Measurements from ENCODE around the gene ABCB8. TPM values are rescaled to one million over a fixed set of nuclear protein-coding genes. Genes with fewer than 3 reads are reported as not detected.

The ABCB8 gene
- total and polyA plus RNA-seq, 2 of the 4 experiments (the other 2 are of a cell fraction): 16.3 to 26.8 TPM

DNA sequence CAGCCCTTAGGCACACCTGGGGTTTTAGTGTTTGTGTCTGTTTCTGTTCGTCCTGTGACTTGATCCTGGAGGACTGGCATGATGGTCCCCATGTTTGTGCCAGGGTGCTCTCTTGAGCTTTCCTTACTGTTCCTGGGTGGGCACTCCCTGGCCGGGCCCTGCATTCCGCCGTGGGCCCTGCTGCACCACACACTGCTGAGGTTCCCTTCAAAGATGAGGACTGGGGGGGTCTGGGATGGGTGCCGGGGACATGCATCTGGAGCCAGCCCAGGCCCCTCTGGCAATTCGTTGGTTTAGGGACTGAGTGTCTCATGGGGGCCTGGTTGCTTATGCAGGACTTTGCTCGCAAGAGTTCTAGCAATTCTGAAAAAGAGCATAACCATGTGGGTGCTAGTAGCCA is 62.8 kb downstream of the ABCB8 start:
- Histone ChIP-seq H4K20me1 (ENCODE audit: insufficient read depth, low read length) (peaks cover 85% of the 10 kb centered on the region), H4K5ac (ENCODE audit: low read depth, low read length) (no peak overlapping the region), H3K27me3 (ENCODE audit: control insufficient read depth, insufficient read depth, low read length) (no peaks in the 10 kb centered on the region), H3K14ac (replicated peaks; ENCODE audit: low read depth, low read length) (no peak overlapping the region), H2BK15ac (ENCODE audit: low read depth, low read length) (no peak overlapping the region), H3K4me3 (ENCODE audit: insufficient read depth, low read depth, low read length) (no peak overlapping the region), H2AK5ac (ENCODE audit: low read depth, low read length) (no peak overlapping the region), H2BK20ac (ENCODE audit: low read depth, low read length) (no peak overlapping the region), H2AFZ (replicated peaks; ENCODE audit: low read length, poor library complexity) (no peak overlapping the region), H3K9me3 (ENCODE audit: control insufficient read depth, insufficient read depth, low read length) (no peaks in the 10 kb centered on the region), H3K4ac (ENCODE audit: low read depth, low read length) (no peak overlapping the region), H2BK5ac (ENCODE audit: low read depth, low read length, poor library complexity, severe bottlenecking) (no peak overlapping the region), H4K8ac (ENCODE audit: low read depth in 2 of 2, low read length in 2 of 2) (no peak overlapping the region), H3K27ac (ENCODE audit: insufficient read depth, low read length) (no peak overlapping the region), H3K9me1 (ENCODE audit: insufficient read depth, low read length) (peaks cover 13% of the 10 kb centered on the region), H3K9ac (ENCODE audit: low read depth, low read length) (no peak overlapping the region), H3K4me1 (ENCODE audit: control insufficient read depth, insufficient read depth, low read length) (peaks cover 22% of the 10 kb centered on the region), H3K4me2 (ENCODE audit: low read depth, low read length) (no peak overlapping the region), H2BK120ac (ENCODE audit: low read depth, low read length) (no peak overlapping the region), H3K23ac (ENCODE audit: low read depth, low read length) (no peak overlapping the region), H3K18ac (ENCODE audit: low read depth, low read length) (no peak overlapping the region), H3K79me1 (ENCODE audit: low read depth in 1 of 2, low read length in 2 of 2) (peaks cover 4 to 77% of the 10 kb centered on the region in 2 experiments; a peak in 2 of 4 replicates), H3K56ac (ENCODE audit: extremely low read depth, insufficient read depth, low read length) (no peak overlapping the region), H2AK9ac (replicated peaks; ENCODE audit: low read depth, low read length, poor library complexity) (no peak overlapping the region), H4K91ac (ENCODE audit: insufficient read depth, low read depth, low read length) (no peak overlapping the region), H3K36me3 (ENCODE audit: control insufficient read depth, insufficient read depth, low read length) (peaks cover 11% of the 10 kb centered on the region; the same call in 1 of the 2 replicates)
- ChIA-PET POLR2A (ENCODE audit: unreplicated experiment) (no interaction called here), CTCF (interaction anchor here (1.3 to 1.9 kb wide), 2 partner anchors 12 to 17 kb away, joined by 4 to 5 read pairs; no protein-coding TSS in a partner anchor)
- ATAC-seq (ENCODE audit: low read depth) (no peak), DNase-seq (no peak)
- no TSS peak for BruUV-seq (replicated peaks)
- in situ Hi-C loops (cut with MboI; ENCODE audit: low sequenced_read_pairs) (no loop called here), intact Hi-C loops (cut with micrococcal nuclease) (no loop called here), dilution Hi-C loops (cut with HindIII; ENCODE audit: low sequenced_read_pairs, unreplicated experiment) (no loop called here)
- WGBS, 2 experiments (ENCODE audit: extremely low coverage in 2 of 2, insufficient read length in 1 of 2): 81% methylated on average over 4 of the region's 7 CpGs; no CpG with 5 or more reads in 1 of the 2 experiments
- TF ChIP-seq CEBPB (IDR thresholded peaks at IDR 0.05; ENCODE audit: low read depth, low read length) (no peak), BHLHE40 (IDR thresholded peaks at IDR 0.05; ENCODE audit: low read depth, low read length) (no peak), RCOR1 (IDR thresholded peaks at IDR 0.05; ENCODE audit: insufficient replicate concordance, low read length) (no peak), CHD1 (IDR thresholded peaks at IDR 0.05; ENCODE audit: low read depth, low read length) (no peak), RAD21 (IDR thresholded peaks at IDR 0.05; ENCODE audit: low read length) (no peak), POLR2A (IDR thresholded peaks at IDR 0.05; ENCODE audit: low read depth, low read length) (no peak), NFE2L2 (IDR thresholded peaks at IDR 0.05; ENCODE audit: low read depth, low read length) (no peak), SMC3 (IDR thresholded peaks at IDR 0.05; ENCODE audit: low read depth, low read length) (no peak), MXI1 (IDR thresholded peaks at IDR 0.05; ENCODE audit: borderline replicate concordance, low read depth, low read length) (no peak), RFX5 (IDR thresholded peaks at IDR 0.05; ENCODE audit: low read depth, low read length) (no peak)
- TF ChIP-seq, protein P1, sequence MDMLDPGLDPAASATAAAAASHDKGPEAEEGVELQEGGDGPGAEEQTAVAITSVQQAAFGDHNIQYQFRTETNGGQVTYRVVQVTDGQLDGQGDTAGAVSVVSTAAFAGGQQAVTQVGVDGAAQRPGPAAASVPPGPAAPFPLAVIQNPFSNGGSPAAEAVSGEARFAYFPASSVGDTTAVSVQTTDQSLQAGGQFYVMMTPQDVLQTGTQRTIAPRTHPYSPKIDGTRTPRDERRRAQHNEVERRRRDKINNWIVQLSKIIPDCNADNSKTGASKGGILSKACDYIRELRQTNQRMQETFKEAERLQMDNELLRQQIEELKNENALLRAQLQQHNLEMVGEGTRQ (IDR thresholded peaks at IDR 0.05; ENCODE audit: low read depth, low read length): no peak
